Keratinocyte (primary cell): ENCODE measurements around the gene PCDHGC3. TPM values are rescaled to one million over a fixed set of nuclear protein-coding genes. Genes with fewer than 3 reads are reported as not detected.

ENCODE experiments used
- DNase-seq: peaks from one replicate; pipeline ENCODE4 v3.0.0-alpha.2; 2011; ENCODE audit warnings: low read depth, missing footprints, low spot score
- FAIRE-seq: peaks from 2 replicates; lab custom pipeline; 2011; peaks lifted over from hg19 to GRCh38; lab: Jason Lieb, UNC
- H2AFZ ChIP-seq: 2 replicates; pipeline ENCODE4 v1.6.0; 2012; ENCODE audit warnings: low read length, control low read depth, inconsistent platforms; ENCODE audit not compliant: control insufficient read depth
- H3K27ac ChIP-seq: 2 replicates; pipeline ENCODE4 v1.5.1; 2011; ENCODE audit warnings: low read length; ENCODE audit not compliant: control insufficient read depth, insufficient read depth
- H3K27me3 ChIP-seq: 3 replicates; pipeline ENCODE4 v1.6.0; 2011; ENCODE audit warnings: low read length; ENCODE audit not compliant: control insufficient read depth, insufficient read depth; ENCODE audit errors: extremely low read depth
- H3K36me3 ChIP-seq, 2 experiments: 2 replicates in 1 of 2; 3 replicates in 1 of 2; pipeline ENCODE4 v1.5.1; 2011; ENCODE audit warnings: low read length in 2 of 2, mild to moderate bottlenecking in 1 of 2; ENCODE audit not compliant: control insufficient read depth in 2 of 2, insufficient read depth in 2 of 2; ENCODE audit errors: extremely low read depth in 1 of 2
- H3K4me1 ChIP-seq: 3 replicates; pipeline ENCODE4 v1.5.1; 2011; ENCODE audit warnings: low read length; ENCODE audit not compliant: control insufficient read depth, insufficient read depth; ENCODE audit errors: extremely low read depth
- H3K4me2 ChIP-seq: 3 replicates; pipeline ENCODE4 v1.6.0; 2011; ENCODE audit warnings: low read depth, low read length; ENCODE audit not compliant: control insufficient read depth, insufficient read depth; ENCODE audit errors: extremely low read depth
- H3K4me3 ChIP-seq, 3 experiments: fragments of 200-600 bp in 1 of 3; sonication (generic) in 1 of 3; 2 replicates in 2 of 3; 3 replicates in 1 of 3; pipeline ENCODE4 v1.5.1; 2011 to 2016; ENCODE audit warnings: low read length in 3 of 3, mild to moderate bottlenecking in 3 of 3, control low read depth in 2 of 3, inconsistent platforms in 1 of 3, low read depth in 1 of 3, mixed read lengths in 1 of 3, mixed run types in 1 of 3, moderate library complexity in 1 of 3; ENCODE audit not compliant: control insufficient read depth in 2 of 3, insufficient read depth in 2 of 3; ENCODE audit errors: extremely low read depth in 1 of 3
- H3K79me2 ChIP-seq: 2 replicates; pipeline ENCODE4 v1.6.0; 2012; ENCODE audit warnings: low read length; ENCODE audit not compliant: control insufficient read depth, insufficient read depth
- H3K9ac ChIP-seq: 3 replicates; pipeline ENCODE4 v1.6.0; 2011; ENCODE audit warnings: low read length; ENCODE audit not compliant: control insufficient read depth, insufficient read depth; ENCODE audit errors: extremely low read depth
- H3K9me1 ChIP-seq: 3 replicates; pipeline ENCODE4 v1.6.0; 2011; ENCODE audit warnings: low read length; ENCODE audit not compliant: control insufficient read depth, insufficient read depth; ENCODE audit errors: extremely low read depth
- H3K9me3 ChIP-seq: 2 replicates; pipeline ENCODE4 v1.5.1; 2012; ENCODE audit warnings: low read depth, low read length; ENCODE audit not compliant: control insufficient read depth
- H4K20me1 ChIP-seq: 3 replicates; pipeline ENCODE4 v1.6.0; 2011; ENCODE audit warnings: low read length; ENCODE audit not compliant: control insufficient read depth, insufficient read depth; ENCODE audit errors: extremely low read depth
- CTCF ChIP-seq, 3 experiments: IDR thresholded peaks in 1 of 3; conservative IDR thresholded peaks in 1 of 3; optimal IDR thresholded peaks in 1 of 3; 2 replicates in 2 of 3; 3 replicates in 1 of 3; pipeline versions ENCODE3 to v1.5.1; 2011; ENCODE audit warnings: low read length in 3 of 3, mild to moderate bottlenecking in 3 of 3, moderate library complexity in 2 of 3, control low read depth in 1 of 3, inconsistent platforms in 1 of 3; ENCODE audit not compliant: insufficient read depth in 2 of 3; ENCODE audit errors: extremely low read depth in 1 of 3
- EZH2 ChIP-seq: IDR thresholded peaks from one replicate; pipeline ENCODE4 v1.6.1; 2012; ENCODE audit warnings: inconsistent platforms, mild to moderate bottlenecking, low read length, moderate library complexity
- dilution Hi-C: fragments of 300-500 bp; cut with MboI; formaldehyde crosslinking; loops from one replicate; pipeline ENCODE4 v1.7.0; 2020; ENCODE audit warnings: low sequenced_read_pairs; ENCODE audit not compliant: extremely low pct_ligation_motif_present
- polyA plus RNA-seq, 5 experiments: library from polyadenylated mRNA; depleted of rRNA in 3 of 5; stranded (reverse) in 3 of 5; stranded (forward) in 1 of 5; unstranded in 1 of 5; fragments of >200 nt; gene quantifications; 1 replicate in 1 of 5; 2 replicates in 3 of 5; 3 replicates in 1 of 5; pipeline versions ENCODE4 v1.2.1 to v1.2.3, GENCODE V29; 2011 to 2012; ENCODE audit warnings: missing spikeins in 2 of 5, low read depth in 1 of 5, low replicate concordance in 1 of 5

The PCDHGC3 gene
- polyA plus RNA-seq, 1 donor (not counting 4 experiments of a cell fraction or from before 2014, with no cell fraction given): 15.2 TPM

DNA sequence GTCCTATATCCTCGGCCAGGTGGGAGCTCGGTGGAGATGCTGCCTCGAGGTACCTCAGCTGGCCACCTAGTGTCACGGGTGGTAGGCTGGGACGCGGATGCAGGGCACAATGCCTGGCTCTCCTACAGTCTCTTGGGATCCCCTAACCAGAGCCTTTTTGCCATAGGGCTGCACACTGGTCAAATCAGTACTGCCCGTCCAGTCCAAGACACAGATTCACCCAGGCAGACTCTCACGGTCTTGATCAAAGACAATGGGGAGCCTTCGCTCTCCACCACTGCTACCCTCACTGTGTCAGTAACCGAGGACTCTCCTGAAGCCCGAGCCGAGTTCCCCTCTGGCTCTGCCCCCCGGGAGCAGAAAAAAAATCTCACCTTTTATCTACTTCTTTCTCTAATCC is 2.0 kb downstream of the PCDHGC3 start:
- FAIRE-seq (no peak), DNase-seq (no peak)
- H3K9me1 ChIP-seq: no peaks in the 10 kb centered on the region
- dilution Hi-C loops: no loop called here
- no peak overlapping the region for H3K9ac ChIP-seq
- H3K4me3 ChIP-seq: peak overlapping the region in 2 of 3 experiments; percentile 11 to 19
- H3K27me3 ChIP-seq: peaks cover 5% of the 10 kb centered on the region
- H3K4me2 ChIP-seq: peak overlapping the region; percentile 97
- peaks cover 7% of the 10 kb centered on the region for H3K79me2 ChIP-seq
- no peak overlapping the region for H3K27ac ChIP-seq
- peaks cover 0 to 1% of the 10 kb centered on the region in 2 experiments for H3K36me3 ChIP-seq
- H3K9me3 ChIP-seq: no peaks in the 10 kb centered on the region
- no peak overlapping the region for H2AFZ ChIP-seq
- H3K4me1 ChIP-seq: peaks cover 19% of the 10 kb centered on the region
- no peaks in the 10 kb centered on the region for H4K20me1 ChIP-seq
- TF ChIP-seq CTCF (optimal IDR thresholded peaks at IDR 0.05 in 1 of 3, IDR thresholded peaks at IDR 0.05 in 1 of 3, conservative IDR thresholded peaks at IDR 0.05 in 1 of 3; ENCODE audit: extremely low read depth in 1 of 3, insufficient read depth in 2 of 3, low read length in 3 of 3) (no peak), EZH2 (no peak)

DNA sequence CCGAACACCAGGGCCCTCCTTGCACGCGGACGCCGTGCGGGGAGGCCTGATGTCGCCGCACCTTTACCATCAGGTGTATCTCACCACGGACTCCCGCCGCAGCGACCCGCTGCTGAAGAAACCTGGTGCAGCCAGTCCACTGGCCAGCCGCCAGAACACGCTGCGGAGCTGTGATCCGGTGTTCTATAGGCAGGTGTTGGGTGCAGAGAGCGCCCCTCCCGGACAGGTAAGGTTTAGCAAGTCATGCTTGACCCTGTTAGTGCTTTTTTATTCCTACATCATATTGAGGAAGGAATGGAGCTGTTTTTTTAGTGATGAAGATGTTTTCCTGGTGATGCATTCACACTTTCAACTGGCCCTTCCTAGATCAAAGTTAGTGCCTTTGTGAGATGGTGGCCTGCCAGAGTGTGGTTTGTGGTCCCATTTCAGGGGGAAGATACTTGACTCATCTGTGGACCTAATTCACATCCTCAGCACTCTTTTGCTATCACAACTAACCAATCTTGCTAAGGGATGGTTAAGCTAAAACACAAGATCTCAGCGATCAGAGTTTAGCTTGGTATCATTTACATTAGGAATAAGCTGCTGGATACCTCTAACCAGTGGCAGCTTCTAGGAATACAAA is 2.7 kb downstream of the PCDHGC3 start:
- Histone ChIP-seq H3K9me1 (no peaks in the 10 kb centered on the region), H4K20me1 (no peaks in the 10 kb centered on the region), H3K9me3 (no peaks in the 10 kb centered on the region), H3K4me2 (peak overlapping the region; percentile 97), H3K79me2 (peaks cover 7% of the 10 kb centered on the region), H3K36me3 (peaks cover 0 to 1% of the 10 kb centered on the region in 2 experiments), H2AFZ (no peak overlapping the region), H3K27me3 (peaks cover 5% of the 10 kb centered on the region), H3K4me1 (peaks cover 19% of the 10 kb centered on the region), H3K9ac (no peak overlapping the region), H3K4me3 (peak overlapping the region in 2 of 3 experiments; percentile 5 to 19), H3K27ac (no peak overlapping the region)
- peak; percentile 60 for FAIRE-seq
- TF ChIP-seq CTCF (optimal IDR thresholded peaks at IDR 0.05 in 1 of 3, IDR thresholded peaks at IDR 0.05 in 1 of 3, conservative IDR thresholded peaks at IDR 0.05 in 1 of 3; ENCODE audit: extremely low read depth in 1 of 3, insufficient read depth in 2 of 3, low read length in 3 of 3) (peak; percentile 82 to 85 (median 85)), EZH2 (no peak)
- DNase-seq: peak; percentile 44
- dilution Hi-C loops: no loop called here
